H1 (cell line): ENCODE results near the gene BTF3L4. TPM values are rescaled to one million over a fixed set of nuclear protein-coding genes. Genes with fewer than 3 reads are reported as not detected.

Experiments
- CTCF ChIA-PET: fragments of 300-600 bp; sonication (Branson Sonifier 250); formaldehyde crosslinking; loops from one replicate; lab custom pipeline; 2021; ENCODE audit not compliant: partially characterized antibody; lab: Charles Lee
- POLR2A ChIA-PET: fragments of 300-600 bp; sonication (Branson Sonifier 250); formaldehyde crosslinking; loops from one replicate; lab custom pipeline; 2021; ENCODE audit warnings: inconsistent platforms; ENCODE audit not compliant: partially characterized antibody; lab: Charles Lee
- DNase-seq, 2 experiments: peaks; one replicate each; pipeline versions ENCODE4 v3.0.0 to v3.0.0-alpha.2; 2010 to 2022; ENCODE audit warnings: low spot score in 2 of 2, low read depth in 1 of 2, mixed read lengths in 1 of 2
- FAIRE-seq: peaks from 2 replicates; lab custom pipeline; 2011; peaks lifted over from hg19 to GRCh38; lab: Jason Lieb, UNC
- H2AFZ ChIP-seq: 2 replicates; pipeline ENCODE4 v1.8.1; 2012; ENCODE audit warnings: low read length, inconsistent platforms
- H2AK5ac ChIP-seq: 2 replicates; pipeline ENCODE4 v1.6.1; 2013; ENCODE audit warnings: low read depth, low read length
- H2BK120ac ChIP-seq: replicated peaks from 2 replicates; pipeline ENCODE3; 2013; ENCODE audit warnings: low read depth, low read length, inconsistent platforms
- H2BK12ac ChIP-seq: 2 replicates; pipeline ENCODE4 v1.6.1; 2013; ENCODE audit warnings: low read depth, low read length
- H2BK15ac ChIP-seq: 2 replicates; pipeline ENCODE4 v1.6.1; 2013; ENCODE audit warnings: low read length
- H2BK20ac ChIP-seq: 2 replicates; pipeline ENCODE4 v1.6.1; 2013; ENCODE audit warnings: low read length
- H2BK5ac ChIP-seq: 2 replicates; pipeline ENCODE4 v1.6.1; 2013; ENCODE audit warnings: low read depth, low read length
- H3K14ac ChIP-seq: 2 replicates; pipeline ENCODE4 v1.6.1; 2013; ENCODE audit warnings: inconsistent platforms; ENCODE audit not compliant: insufficient read length
- H3K18ac ChIP-seq: 2 replicates; pipeline ENCODE4 v1.6.1; 2013; ENCODE audit warnings: low read length; ENCODE audit errors: extremely low read depth
- H3K23ac ChIP-seq: 2 replicates; pipeline ENCODE4 v1.6.1; 2013; ENCODE audit warnings: inconsistent platforms; ENCODE audit not compliant: insufficient read length
- H3K23me2 ChIP-seq: 2 replicates; pipeline ENCODE4 v1.6.1; 2013; ENCODE audit warnings: low read depth, low read length
- H3K27ac ChIP-seq: 2 replicates; pipeline ENCODE4 v1.6.1; 2011; ENCODE audit warnings: low read depth, low read length, inconsistent platforms
- H3K27me3 ChIP-seq, 4 experiments: replicated peaks in 1 of 4; 1 replicate in 1 of 4; 2 replicates in 3 of 4; pipeline versions ENCODE4 v1.6.1 to v1.8.1; 2011 to 2013; ENCODE audit warnings: low read length in 3 of 4, mild to moderate bottlenecking in 3 of 4, inconsistent platforms in 2 of 4, mixed read lengths in 2 of 4, moderate library complexity in 1 of 4; ENCODE audit not compliant: control insufficient read depth in 3 of 4, insufficient read depth in 3 of 4; ENCODE audit errors: extremely low read depth in 1 of 4
- H3K36me3 ChIP-seq, 4 experiments: 2 replicates each; pipeline versions ENCODE4 v1.6.1 to v1.8.1; 2011 to 2013; ENCODE audit warnings: mild to moderate bottlenecking in 4 of 4, low read length in 3 of 4, moderate library complexity in 2 of 4, control low read depth in 1 of 4, inconsistent platforms in 1 of 4; ENCODE audit not compliant: insufficient read depth in 4 of 4, control insufficient read depth in 2 of 4
- H3K4ac ChIP-seq: replicated peaks from 2 replicates; pipeline ENCODE3; 2013; ENCODE audit warnings: low read length, low read depth, mixed read lengths, inconsistent platforms; ENCODE audit not compliant: insufficient read length
- H3K4me1 ChIP-seq, 4 experiments: replicated peaks in 1 of 4; 1 replicate in 1 of 4; 2 replicates in 3 of 4; pipeline versions ENCODE4 v1.6.1 to v1.8.1; 2011 to 2013; ENCODE audit warnings: low read length in 3 of 4, inconsistent platforms in 2 of 4, mixed read lengths in 1 of 4; ENCODE audit not compliant: insufficient read depth in 4 of 4, control insufficient read depth in 3 of 4
- H3K4me2 ChIP-seq, 2 experiments: 2 replicates each; pipeline versions ENCODE4 v1.6.1 to v1.8.1; 2011 to 2013; ENCODE audit warnings: low read depth in 2 of 2, low read length in 2 of 2, control low read depth in 1 of 2, inconsistent platforms in 1 of 2, mild to moderate bottlenecking in 1 of 2; ENCODE audit not compliant: insufficient read depth in 1 of 2
- H3K4me3 ChIP-seq, 4 experiments: fragments of 200-600, 300-600 bp in 1 of 4; sonication (generic), shearing (Covaris generic), sonication (Bioruptor Twin) in 1 of 4; 2 replicates each; pipeline versions ENCODE4 v1.5.1 to v1.8.1; 2011 to 2016; ENCODE audit warnings: low read length in 4 of 4, low read depth in 3 of 4, control low read depth in 2 of 4, inconsistent platforms in 2 of 4, mild to moderate bottlenecking in 2 of 4, mixed read lengths in 1 of 4, moderate library complexity in 1 of 4; ENCODE audit not compliant: insufficient read depth in 2 of 4; ENCODE audit errors: extremely low read depth in 1 of 4
- H3K56ac ChIP-seq: replicated peaks from 2 replicates; pipeline ENCODE3; 2013; ENCODE audit warnings: low read depth, mild to moderate bottlenecking, mixed read lengths, low read length, inconsistent platforms; ENCODE audit not compliant: insufficient read length
- H3K79me1 ChIP-seq: 2 replicates; pipeline ENCODE4 v1.6.1; 2013; ENCODE audit warnings: low read depth, low read length, control low read depth
- H3K79me2 ChIP-seq, 2 experiments: 2 replicates each; pipeline versions ENCODE4 v1.6.1 to v1.8.1; 2012 to 2013; ENCODE audit warnings: low read length in 2 of 2, mild to moderate bottlenecking in 2 of 2, inconsistent platforms in 1 of 2; ENCODE audit not compliant: insufficient read depth in 2 of 2, control insufficient read depth in 1 of 2
- H3K9ac ChIP-seq, 4 experiments: replicated peaks in 1 of 4; 1 replicate in 1 of 4; 2 replicates in 3 of 4; pipeline versions ENCODE4 v1.6.1 to v1.8.1; 2011 to 2013; ENCODE audit warnings: low read depth in 3 of 4, low read length in 3 of 4, control low read depth in 2 of 4, mild to moderate bottlenecking in 2 of 4, moderate library complexity in 2 of 4, inconsistent platforms in 1 of 4; ENCODE audit errors: extremely low read depth in 1 of 4
- H3K9me3 ChIP-seq, 2 experiments: 2 replicates each; pipeline versions ENCODE4 v1.6.1 to v1.8.1; 2012 to 2013; ENCODE audit warnings: mild to moderate bottlenecking in 2 of 2, moderate library complexity in 2 of 2, control low read depth in 1 of 2, inconsistent platforms in 1 of 2, low read depth in 1 of 2, low read length in 1 of 2, mixed read lengths in 1 of 2; ENCODE audit not compliant: insufficient read depth in 2 of 2
- H4K20me1 ChIP-seq, 2 experiments: replicated peaks in 1 of 2; 2 replicates each; pipeline versions ENCODE3 to v1.8.1; 2011 to 2013; ENCODE audit warnings: inconsistent platforms in 2 of 2, low read length in 2 of 2, mild to moderate bottlenecking in 1 of 2; ENCODE audit not compliant: insufficient read depth in 2 of 2, control insufficient read depth in 1 of 2
- H4K5ac ChIP-seq: 2 replicates; pipeline ENCODE4 v1.6.1; 2013; ENCODE audit warnings: low read length, low read depth, mixed read lengths, inconsistent platforms; ENCODE audit not compliant: insufficient read length
- H4K8ac ChIP-seq: 2 replicates; pipeline ENCODE4 v1.8.0; 2013; ENCODE audit warnings: mild to moderate bottlenecking, moderate library complexity, low read length, inconsistent platforms; ENCODE audit not compliant: insufficient read depth; ENCODE audit errors: extremely low read depth
- H4K91ac ChIP-seq: replicated peaks from 2 replicates; pipeline ENCODE3; 2013; ENCODE audit warnings: low read length, mixed read lengths, inconsistent platforms; ENCODE audit not compliant: insufficient read length
- CREB1 ChIP-seq: IDR thresholded peaks from 2 replicates; pipeline ENCODE4 v1.6.1; 2012; ENCODE audit warnings: inconsistent platforms
- HDAC2 ChIP-seq, 2 experiments: fragments of 300-600 bp in 1 of 2; sonication (generic) in 1 of 2; IDR thresholded peaks; 2 replicates each; pipeline ENCODE4 v1.6.1; 2011 to 2012; ENCODE audit warnings: low read depth in 2 of 2, low read length in 2 of 2, mild to moderate bottlenecking in 2 of 2, moderate library complexity in 2 of 2, borderline replicate concordance in 1 of 2, inconsistent platforms in 1 of 2
- JUND ChIP-seq: IDR thresholded peaks from 2 replicates; pipeline ENCODE4 v1.6.1; 2011; ENCODE audit warnings: mild to moderate bottlenecking, improper control_type of control experiment, low read length
- PHF8 ChIP-seq: fragments of 200-600 bp; sonication (generic); conservative IDR thresholded peaks from 2 replicates; pipeline ENCODE4 v1.7.1; 2012; ENCODE audit warnings: low read depth, mild to moderate bottlenecking, inconsistent platforms, low read length, moderate library complexity
- RBBP5 ChIP-seq: IDR thresholded peaks from 2 replicates; pipeline ENCODE4 v1.7.1; 2012; ENCODE audit warnings: low read depth, mild to moderate bottlenecking, inconsistent platforms, low read length, moderate library complexity, borderline replicate concordance
- SP1 ChIP-seq: IDR thresholded peaks from 2 replicates; pipeline ENCODE4 v1.6.1; 2011; ENCODE audit warnings: low read depth, low read length
- SP4 ChIP-seq: IDR thresholded peaks from 2 replicates; pipeline ENCODE4 v1.6.1; 2012; ENCODE audit warnings: low read length, inconsistent platforms
- WGBS, 2 experiments: shearing (Covaris generic) in 1 of 2; methylation state at CpG; one replicate each; pipeline versions ENCODE4 v1.1.6 to v1.1.7; 2013 to 2015; ENCODE audit warnings: low lambda C conversion rate in 2 of 2, mixed read lengths in 2 of 2, inconsistent platforms in 1 of 2, low coverage in 1 of 2, missing lambda C conversion rate in 1 of 2; ENCODE audit not compliant: insufficient replicate concordance in 2 of 2, insufficient coverage in 1 of 2, insufficient read length in 1 of 2; ENCODE audit errors: extremely low coverage in 1 of 2, missing lambda C conversion rate in 1 of 2; 5-methylcytosine and 5-hydroxymethylcytosine counted together
- polyA plus RNA-seq, 7 experiments: library from polyadenylated mRNA; depleted of rRNA in 3 of 7; stranded (reverse) in 5 of 7; unstranded in 2 of 7; fragments of >200 nt in 5 of 7; fragments of 200-250 nt in 2 of 7; gene quantifications; 1 replicate in 5 of 7; 2 replicates in 1 of 7; 4 replicates in 1 of 7; pipeline versions ENCODE4 v1.2.1 to v1.2.3, GENCODE V29; 2011 to 2013; ENCODE audit warnings: missing spikeins in 2 of 7, mixed read lengths in 2 of 7
- total RNA-seq: library from RNA; stranded (reverse); fragmentation: NEBNext Ultra II Directional; extraction: Animal tissue kit (Norgen Biotek cat#: 25700); gene quantifications from 2 replicates; pipeline ENCODE4 v1.2.1, GENCODE V29; 2021

BTF3L4 gene
- total and polyA plus RNA-seq, 2 of the 8 experiments (the other 6 are each of a cell fraction or from before 2014, with no cell fraction given), result 76.1 to 98.3 TPM

DNA sequence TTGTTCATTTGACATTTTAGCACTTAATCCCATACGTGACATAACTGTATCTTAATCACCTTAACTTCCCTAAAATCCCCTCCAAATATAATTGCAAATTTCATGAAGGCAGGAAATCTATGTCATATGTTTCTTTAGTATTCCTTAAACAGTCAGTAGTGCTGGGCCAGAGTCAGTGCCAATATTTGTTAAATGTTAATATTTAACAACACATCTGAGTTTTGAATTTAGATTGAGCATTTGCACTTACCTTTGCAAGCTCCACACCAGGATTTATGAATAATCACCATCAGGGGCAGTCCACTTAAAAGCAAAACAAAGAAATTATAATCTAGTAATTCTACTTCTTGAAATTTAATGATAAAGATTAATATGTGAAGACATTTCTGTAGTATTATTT, 27.8 kb upstream of the BTF3L4 start:
- H3K4me2 ChIP-seq, result no peak overlapping the region

More for the DNA sequence above, 27.8 kb upstream of the BTF3L4 start:
- Histone ChIP-seq H3K27ac (no peak overlapping the region), H3K14ac (no peak overlapping the region), H4K91ac (no peak overlapping the region), H3K27me3 (no peaks in the 10 kb centered on the region), H3K9ac (no peak overlapping the region), H2AFZ (no peak overlapping the region), H4K5ac (no peak overlapping the region), H2BK20ac (no peak overlapping the region), H2BK120ac (no peak overlapping the region), H3K18ac (no peak overlapping the region), H2BK12ac (no peak overlapping the region), H3K79me1 (peaks cover 3% of the 10 kb centered on the region; the same call in 1 of the 2 replicates), H2AK5ac (no peak overlapping the region), H3K23ac (no peak overlapping the region), H3K56ac (no peak overlapping the region), H3K4ac (no peak overlapping the region), H3K36me3 (peaks cover 7 to 32% (median 17%) of the 10 kb centered on the region in 4 experiments; a peak in 7 of 8 replicates), H4K20me1 (peaks cover 2 to 5% of the 10 kb centered on the region in 2 experiments), H3K4me1 (peaks cover 2 to 4% (median 2%) of the 10 kb centered on the region in 4 experiments; a peak in 4 of 7 replicates), H4K8ac (no peak overlapping the region), H2BK15ac (no peak overlapping the region), H3K79me2 (peaks cover 4 to 21% of the 10 kb centered on the region in 2 experiments; a peak in 3 of 4 replicates), H3K23me2 (peaks cover 3% of the 10 kb centered on the region; the same call in 1 of the 2 replicates), H2BK5ac (no peak overlapping the region), H3K9me3 (no peaks in the 10 kb centered on the region), H3K4me3 (no peak overlapping the region)
- ChIA-PET CTCF (interaction anchor here (1.9 kb wide), 1 partner anchor 102 kb away, joined by 3 read pairs; no protein-coding TSS in a partner anchor), POLR2A (no interaction called here)
- TF ChIP-seq SP4 (no peak), HDAC2 (IDR thresholded peaks at IDR 0.05; ENCODE audit: borderline replicate concordance in 1 of 2, low read depth in 2 of 2, low read length in 2 of 2) (no peak), JUND (no peak), SP1 (no peak), PHF8 (no peak), RBBP5 (no peak), CREB1 (no peak)
- 86 to 100% methylated on average over 1 of the region's 1 CpG for WGBS, 2 experiments
- FAIRE-seq (no peak), DNase-seq (no peak)
